GM19452 (cell line): Measurements from ENCODE around the gene FKRP.

ENCODE experiments used
- ATAC-seq: cut with Tn5 transposase; IDR thresholded peaks from one replicate; pipeline ENCODE4 v1.9.1; 2021; ENCODE audit not compliant: unreplicated experiment

Gene FKRP

DNA sequence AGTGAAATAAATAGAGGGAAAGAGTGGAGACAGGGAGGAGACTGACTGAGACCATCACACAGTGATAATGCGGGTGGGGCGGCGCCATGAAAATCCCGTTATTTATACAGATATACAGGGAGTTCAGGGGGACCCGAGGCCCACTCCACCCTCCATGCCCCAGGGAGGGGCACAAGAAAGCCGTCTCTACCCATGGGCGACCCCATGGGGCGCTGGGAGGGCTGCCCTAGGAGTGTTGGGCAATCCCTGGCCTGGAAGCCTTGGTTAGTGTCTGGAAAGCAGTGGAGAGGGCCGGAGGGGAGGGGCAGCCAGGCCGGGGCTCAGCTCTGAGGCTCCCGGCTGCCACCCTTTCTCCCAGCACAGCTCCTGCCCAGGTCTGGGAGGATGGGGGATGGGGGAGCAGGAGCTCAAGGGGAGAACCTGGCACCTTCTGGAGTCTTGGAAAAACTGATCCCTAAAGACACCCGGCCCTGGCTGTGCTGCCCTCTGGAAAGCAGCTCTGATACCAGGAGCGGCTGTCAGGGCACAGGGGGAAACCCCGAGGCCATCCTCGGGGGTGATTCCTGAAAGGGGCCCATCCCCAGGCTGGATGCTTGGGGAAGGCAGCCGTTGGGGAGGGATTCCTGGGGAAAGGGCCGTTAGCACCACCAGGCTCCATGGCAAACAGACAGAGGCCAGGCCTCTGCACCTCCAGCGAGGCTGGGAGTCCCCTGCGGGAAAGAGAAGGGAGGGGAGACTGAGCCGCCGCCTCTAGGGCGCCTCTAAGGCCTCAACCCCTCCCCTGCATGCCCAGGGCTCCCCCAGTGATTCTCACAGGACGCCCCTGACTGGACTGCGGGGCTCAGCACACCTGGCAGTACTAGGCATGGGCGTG is 26.0 kb upstream of the FKRP start:
- no peak for ATAC-seq

DNA sequence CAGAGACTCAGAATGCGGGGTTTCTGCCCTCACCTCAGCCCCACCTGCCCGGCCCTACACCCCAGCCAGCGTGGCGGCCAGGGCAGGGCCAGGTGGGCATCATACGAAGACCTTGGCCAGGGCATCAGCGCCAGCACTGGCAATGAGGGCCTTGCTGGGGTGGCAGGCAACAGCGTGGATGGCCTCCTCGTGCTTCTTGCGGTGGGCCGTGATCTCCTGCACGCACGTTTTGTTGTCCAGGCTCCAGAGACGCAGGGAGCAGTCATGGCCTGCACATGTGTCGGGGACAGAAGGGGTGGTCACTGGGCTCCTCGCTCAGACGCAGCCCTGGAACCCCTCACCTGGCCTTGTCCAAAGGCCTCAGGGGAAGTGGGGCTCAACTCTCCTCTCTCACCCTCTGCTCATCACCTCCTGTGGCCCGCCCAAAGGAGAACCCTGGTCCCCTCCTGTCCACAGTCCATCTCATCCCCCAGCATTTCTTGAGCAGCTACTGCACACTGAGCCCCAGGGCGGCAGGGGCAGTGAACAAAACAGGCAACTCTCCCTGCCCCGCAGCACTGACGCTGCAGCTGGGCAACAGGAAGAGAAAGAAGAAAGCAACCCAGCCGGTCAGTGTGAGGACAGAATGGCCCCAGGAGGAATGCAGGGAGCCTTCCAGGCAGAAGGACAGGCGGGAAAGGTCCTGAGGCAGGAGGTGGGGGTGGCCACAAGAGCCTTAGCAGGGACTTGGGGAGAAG is 25.2 kb upstream of the FKRP start:
- no peak for ATAC-seq

DNA sequence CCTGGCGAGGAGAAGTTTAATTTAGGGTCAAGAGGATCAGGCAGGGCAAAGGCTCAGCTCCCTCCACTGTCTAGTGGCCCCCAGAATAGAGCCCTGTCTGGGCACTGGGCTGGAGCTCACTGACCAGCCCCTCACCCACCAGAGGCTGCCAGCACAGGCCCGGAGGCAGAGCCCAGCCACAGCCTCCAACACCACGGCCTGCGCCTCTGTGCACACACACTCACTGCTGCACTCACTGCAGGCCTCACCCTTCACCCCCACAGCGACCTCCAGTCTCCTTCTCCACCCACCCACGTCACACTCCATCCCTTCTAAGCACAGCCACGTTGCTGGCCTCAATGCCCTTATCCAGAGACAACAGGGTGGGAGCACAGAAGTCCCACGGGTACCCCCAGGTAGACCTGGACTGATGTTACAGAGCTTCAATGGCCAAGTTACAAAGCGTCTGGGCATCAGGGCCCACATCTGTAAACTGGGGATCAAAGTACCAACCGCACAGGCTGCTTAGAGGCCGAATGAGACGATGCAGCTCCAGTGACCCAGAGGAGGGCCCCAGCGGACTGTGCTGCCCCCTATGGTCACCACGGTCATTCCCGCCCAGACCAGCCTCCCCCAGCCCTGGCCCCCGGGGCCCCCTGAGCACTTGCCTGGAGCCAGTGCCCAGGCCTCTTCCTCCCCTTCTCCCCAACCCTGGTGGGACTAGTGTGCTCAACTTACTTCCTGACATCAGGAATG is 24.4 kb upstream of the FKRP start:
- no peak for ATAC-seq

DNA sequence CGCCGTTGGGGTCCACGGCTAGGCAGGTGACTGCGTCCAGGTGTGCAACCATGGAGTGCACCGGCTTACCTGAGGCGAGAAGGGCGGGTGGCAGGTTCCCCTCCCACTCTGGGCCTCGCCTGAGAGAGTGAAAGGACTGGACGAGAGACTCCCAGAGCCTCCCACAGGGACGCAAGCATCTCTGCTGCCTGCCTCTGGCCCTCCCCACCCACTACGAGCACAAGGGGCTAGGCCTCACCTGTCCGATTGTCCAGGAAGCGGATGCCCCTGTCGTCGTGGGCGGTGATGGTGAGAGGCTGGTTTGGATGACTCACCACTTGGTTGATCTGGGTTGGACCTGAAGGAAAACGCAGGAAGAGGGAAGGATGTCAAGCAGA is 23.9 kb upstream of the FKRP start:
- ATAC-seq = no peak

DNA sequence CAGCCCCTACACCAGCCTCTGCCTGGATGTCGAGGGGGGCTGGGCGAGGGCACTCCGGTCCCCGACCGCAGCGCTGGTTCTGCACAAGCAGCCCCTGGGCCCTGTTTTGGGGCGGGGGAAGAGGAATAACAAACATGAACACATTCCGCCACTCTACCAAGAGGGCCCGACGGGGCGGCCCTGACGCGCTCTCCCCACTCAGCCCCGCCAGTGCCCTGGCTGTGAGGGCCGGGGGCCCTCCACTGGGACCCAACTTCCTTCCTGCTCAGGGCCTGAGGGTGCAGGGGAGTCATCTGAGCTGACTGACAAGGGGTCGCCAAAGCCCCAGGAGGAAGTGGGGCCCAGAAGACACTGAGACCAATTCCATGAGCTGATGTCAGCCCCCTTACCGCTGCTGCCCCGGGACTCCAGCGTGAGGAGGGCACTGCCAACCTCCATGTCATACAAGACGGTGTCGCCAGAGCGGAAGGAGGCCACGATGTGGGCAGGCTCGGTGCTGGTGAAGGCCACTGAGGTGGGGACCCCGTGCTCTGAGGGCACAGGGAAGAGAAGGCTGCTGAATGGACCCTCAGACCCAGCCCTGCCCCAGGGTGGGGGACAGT is 23.3 kb upstream of the FKRP start:
- ATAC-seq = no peak

DNA sequence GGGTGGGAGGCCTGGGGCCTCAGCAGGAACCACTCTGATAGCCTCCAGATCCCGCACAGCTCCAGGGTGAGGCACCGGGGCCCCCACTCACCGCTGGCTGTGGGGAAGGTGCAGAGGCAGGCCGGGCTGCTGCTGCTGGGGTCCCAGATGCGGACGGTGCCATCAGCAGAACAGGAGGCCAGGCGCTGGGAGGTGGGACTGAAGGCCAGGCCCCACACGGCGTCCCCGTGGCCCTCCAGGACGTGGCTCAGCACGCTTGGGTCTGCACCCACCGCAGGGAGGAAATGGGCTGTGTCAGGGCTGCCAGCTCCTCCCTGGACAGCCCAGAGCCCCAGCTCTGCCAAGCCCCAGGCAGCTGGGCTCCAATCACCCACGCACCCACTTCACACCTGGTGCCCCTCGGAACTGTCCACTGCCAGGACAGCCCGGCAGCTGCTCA is 22.8 kb upstream of the FKRP start:
- ATAC-seq = no peak

DNA sequence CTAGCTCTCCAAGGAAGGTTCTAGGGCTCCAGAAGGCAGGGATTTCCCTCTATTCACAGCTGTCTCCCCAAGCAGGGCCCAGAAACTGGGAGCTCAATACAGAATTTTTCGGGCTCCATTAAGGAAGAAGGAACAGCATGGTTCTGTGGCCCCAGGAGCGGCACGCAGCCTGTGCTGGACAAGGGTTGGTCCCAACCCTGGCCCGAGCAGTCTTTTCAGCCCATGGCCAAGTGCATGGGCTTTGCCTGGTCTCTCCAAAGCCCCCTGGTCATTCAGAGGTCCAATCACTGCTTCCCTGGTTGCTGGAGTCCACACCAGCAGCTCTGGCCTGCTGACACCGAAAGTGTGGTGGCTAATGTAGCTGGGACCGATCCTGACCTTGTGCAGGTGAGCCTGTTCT is 22.4 kb upstream of the FKRP start:
- ATAC-seq = no peak

DNA sequence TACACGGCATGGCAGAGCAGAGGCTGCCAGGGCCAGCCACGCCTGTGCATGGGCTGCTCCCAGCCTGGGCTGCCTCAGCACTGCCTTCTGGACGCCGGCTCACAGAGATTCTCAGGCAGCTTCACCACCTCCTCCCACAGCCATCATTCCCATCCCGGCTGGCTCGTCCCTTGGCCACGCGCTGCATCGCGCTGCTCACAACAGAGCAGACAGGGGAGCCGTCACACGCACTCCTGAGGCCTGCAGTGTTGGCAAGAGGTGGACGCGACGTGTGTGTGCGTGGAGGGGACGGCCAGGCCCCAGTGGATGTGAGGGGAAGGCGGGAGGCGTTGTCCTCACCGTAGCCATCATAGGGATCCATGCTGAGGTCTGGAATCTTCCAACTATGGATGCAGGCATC is 21.4 kb upstream of the FKRP start:
- ATAC-seq = no peak

DNA sequence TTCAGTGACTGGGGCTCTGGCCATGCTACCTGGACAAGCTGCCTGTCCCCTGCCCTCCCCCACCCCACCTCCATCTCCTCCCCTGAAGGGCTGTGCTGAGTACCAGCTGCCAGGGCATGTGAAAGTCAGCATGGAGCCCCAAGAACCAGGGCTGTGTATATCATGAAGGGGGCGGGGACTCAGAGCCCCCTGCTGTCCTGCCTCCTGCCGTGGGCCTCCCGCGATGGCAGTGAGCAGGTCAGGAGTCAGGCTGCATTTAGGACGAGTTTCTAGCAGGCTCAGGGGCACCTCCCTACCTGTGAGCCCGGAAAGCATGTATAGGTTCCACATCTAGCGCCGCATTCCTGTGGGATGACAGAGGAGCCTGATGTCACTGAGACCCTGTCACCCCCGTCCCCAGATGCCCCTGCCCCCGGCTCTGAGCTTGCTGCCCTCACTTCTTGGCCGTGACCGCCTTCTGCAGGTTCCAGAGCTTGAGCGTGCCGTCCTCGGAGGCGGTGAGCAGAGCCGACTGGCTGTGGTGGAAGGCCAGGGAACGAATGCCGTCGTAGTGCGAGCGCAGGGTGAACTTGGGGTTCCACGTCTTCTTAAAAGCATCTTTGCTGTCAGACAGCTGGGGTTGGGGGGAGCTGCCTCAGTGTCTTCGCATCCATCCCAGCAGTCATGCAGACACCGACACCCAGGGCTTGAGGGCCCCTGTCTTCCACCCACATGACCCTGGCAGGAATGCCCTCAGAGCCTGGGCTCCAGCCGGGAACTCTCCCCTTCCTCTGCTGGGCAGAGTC is 20.6 kb upstream of the FKRP start:
- ATAC-seq = no peak

DNA sequence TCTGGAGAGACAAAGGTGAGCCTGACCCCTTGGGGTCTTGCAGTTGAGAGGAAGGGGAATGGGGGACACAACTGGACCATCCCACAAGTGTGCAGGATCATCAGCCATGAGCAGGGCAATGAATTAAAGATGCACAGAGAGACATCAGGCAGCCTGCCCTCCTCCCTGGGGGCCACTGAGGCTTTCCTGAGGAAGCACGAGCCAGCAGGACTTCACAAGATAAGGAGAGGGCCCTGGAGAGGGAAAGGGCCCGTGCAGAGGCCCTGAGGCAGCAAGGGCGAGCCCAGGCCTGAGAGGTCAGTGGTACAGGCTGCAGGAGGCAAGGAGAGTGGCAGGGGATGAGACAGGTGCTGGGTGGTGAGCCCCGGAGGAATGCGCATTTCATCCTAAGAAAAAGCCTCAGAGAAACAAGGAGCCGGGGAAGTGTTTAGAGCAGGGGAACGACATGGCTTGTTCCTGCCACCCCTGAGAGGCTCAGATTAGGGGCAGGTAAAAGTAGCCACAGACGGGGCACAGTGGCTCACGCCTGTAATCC is 19.9 kb upstream of the FKRP start:
- ATAC-seq = no peak

DNA sequence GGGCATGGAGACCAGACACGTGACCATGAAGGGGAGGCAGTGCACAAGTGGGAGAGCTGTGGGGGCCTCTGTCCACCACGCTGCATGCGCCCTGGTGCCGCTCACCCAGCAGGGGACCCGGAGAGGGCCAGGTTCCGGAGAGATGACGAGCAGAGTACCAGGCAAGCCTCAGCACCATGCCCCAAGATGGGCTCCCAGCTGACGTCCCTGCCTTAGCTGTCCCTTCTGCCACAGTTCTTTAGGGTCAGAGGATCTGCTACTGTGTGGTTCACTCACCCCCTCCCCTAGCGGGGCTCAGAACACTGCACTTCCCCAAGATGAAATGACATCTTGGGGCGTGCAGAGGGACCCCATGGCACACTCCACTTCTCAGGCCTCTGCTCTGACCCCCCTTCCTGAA is 19.3 kb upstream of the FKRP start:
- ATAC-seq = no peak

DNA sequence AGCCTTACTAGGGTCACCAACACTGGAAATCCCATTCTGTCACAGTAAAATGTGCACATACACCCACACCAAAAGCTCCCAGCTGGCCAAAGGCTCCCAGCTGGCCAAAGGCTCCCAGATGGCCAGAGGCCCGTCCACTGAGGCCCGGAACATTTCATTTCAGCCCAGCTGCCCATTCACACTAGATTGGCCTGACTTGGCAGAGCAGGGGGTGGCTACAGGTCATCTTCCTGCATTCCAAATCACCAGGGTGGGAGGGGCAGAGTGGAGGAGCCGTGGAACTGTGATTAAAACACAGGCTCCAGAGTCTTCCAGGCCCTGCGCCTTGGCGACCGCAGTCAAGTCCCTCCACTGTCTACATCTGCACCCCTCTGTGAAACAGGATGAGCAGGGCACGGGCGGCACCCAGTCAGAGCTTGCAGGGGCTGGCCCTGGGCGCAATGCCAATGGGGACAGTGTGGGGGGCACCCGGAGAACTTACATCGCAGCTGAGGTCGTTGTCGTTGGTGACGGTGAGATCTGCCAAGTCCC is 18.8 kb upstream of the FKRP start:
- ATAC-seq = no peak

DNA sequence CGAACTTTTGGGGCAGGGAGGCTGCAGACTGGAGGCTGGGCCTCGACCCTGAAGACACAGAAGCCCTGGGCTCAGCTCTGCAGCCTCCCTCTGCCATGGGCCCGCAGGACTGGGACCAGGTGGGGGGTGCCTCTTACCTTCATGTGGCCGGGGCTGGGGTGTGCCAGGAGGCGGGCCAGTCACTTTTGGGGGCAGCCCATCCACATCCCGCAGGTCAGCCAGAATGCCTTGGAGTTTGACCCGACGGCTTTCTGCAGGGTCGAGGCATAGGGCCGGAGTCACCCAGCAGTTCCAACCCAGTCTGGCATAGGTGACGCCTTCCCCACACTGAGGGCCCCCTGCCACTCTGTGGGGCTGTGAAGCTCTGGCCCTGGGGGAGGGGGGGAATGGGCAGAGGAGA is 18.1 kb upstream of the FKRP start:
- ATAC-seq = no peak

DNA sequence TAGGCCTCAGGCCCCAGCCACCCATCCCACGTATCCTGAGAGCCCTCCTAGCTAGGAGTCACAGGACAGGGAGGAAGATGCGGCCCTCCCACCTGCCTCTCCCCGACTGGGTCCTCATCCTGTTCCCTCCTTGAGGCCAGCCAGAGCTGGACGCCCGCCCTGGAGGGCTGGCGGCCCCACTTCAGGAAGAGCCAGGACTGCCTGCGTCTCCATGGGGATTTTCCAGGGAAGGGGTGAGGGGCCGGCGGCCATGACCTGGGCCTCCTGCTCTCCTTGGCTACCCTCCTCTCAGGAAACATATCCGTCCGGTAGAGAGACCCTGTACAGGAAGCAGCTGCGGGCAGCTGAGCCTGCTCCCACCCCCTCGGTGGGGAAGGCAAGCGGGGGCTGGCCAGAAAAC is 17.6 kb upstream of the FKRP start:
- ATAC-seq = no peak

DNA sequence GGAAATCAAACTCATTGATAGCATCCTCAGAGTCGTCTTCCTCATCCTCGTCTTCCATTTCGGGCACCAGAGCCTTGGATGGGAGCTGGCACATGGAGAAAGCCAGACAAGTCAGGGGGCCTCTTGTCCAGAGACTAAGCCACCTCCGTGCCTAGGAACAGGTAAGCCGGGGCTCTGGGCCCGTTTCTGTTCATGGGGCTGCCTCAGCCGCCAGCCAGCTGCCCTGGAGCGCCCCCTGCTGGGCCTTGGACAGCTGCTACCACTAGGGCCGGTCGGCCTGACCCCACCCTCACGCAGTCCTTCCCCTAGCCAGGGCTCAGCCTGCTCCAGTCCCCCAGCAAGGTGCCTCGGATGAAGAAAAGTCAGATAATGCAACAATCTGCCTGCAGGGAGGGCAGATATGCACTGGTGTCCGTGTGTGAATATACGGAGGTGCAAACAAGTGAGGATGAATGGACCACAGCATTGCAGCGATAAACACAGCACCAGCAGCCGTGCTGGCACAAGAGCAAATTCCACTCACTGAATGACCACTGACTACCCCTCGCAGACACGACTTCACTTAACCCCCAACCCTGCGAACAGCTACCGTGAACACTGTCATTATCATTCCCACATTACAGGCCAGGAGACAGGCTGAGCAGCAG is 17.0 kb upstream of the FKRP start:
- ATAC-seq = no peak

DNA sequence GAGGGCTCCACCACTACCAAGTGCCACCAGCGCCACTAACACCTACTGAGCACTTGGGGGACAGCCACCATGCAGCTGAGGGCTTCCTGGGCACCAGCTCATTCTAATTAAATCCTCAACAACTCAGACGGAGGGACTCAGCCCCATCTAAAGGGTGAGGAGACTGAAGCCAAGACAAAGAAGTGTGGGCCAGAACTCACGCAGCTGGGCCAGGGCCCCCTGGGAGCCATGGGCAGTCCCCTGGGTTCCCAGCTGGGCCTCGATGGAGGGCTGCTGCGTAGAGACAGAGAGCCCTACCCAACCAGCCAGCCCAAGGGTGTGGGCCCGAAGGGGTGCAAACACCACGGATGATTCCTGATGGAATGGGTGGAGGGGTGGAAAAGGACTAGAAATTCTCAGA is 16.2 kb upstream of the FKRP start:
- no peak for ATAC-seq

DNA sequence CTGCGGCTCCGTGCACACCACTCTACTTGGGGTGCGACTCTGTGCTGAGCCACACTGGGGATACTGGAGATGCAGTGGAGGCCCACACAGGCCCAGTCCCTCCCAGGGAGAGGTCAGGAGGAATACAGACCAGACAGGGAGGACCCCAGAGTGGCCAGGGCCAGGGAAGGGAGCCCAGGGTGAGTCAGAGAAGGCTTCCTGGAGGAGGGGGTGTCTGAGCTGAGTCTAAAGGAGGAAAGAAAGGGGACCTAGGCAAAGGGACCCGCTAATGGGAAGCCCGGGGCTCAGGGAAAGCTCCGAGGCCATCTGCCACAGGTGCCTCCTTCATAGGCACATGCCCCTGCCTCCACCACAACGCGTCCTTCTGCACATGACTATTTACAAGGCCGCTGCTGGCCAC is 15.7 kb upstream of the FKRP start:
- ATAC-seq = no peak

DNA sequence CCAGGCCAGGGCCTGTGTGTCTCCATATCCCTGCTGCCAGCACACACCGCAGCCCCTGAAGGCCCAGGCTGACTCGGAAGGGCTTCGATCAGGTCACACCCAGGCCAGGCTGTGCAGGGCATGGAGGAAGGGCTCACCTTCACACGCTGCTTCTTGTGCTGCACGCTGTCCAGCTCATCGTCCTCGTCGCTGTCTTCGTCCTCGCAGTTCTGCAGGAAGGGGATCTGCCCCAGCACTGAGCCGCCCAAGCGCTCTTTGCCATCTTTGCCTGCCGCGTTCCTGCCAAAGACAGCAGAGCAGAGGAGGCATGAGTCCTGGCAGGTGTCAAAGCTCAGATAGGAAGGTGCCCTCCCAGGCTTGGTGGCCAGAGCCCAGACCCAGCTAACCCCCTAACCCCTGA is 15.3 kb upstream of the FKRP start:
- ATAC-seq = no peak

DNA sequence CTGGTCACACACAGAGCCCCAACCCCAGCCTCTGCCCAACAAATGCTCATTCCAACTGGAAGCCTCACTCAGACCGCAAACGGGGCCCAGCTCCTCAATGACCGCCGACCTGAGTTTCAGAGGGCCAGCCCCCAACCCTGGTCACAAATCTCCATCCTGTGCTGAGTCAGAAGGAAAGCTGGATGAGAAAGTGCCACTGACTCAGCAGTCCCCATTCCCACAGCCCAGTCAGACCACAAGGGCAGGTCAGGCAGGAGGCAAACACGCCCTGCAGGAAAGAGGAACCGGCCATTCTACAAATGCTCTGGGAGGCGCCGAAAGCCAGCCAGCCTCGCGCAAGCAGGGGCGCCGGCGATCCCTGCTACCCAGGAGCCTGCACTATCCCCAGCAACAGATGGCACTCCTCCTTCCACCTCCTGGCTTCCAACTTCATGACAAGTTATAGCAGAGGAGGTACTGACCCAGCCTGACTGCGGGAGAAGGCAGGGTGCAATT is 14.8 kb upstream of the FKRP start:
- ATAC-seq = no peak
